ENCODE results near the gene ARHGAP12. TPM values are rescaled to one million over a fixed set of nuclear protein-coding genes. Genes with fewer than 3 reads are reported as not detected.

The ARHGAP12 gene
- total RNA-seq, 1 donor from 2014 or later, result 27.2 TPM

DNA sequence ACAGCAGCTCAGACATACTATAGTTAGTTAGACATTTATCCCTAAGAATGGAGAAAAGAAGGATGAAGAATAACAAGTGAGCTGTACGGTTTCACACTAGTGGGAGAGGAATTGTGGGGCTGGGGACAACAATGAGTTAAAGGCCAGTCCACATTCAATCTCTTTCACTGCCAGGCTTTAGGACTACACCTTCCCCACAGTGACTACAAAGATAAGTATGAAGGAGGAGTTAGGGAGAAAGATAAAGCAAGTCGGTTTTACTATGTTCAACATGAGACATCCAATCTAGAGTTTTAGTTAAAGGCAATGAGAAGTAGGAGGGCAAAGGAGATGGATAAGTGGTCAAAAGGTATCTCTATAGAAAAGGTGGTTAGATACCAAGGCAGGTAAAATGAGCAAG is 16.3 kb downstream of the ARHGAP12 start:
- H3K9me3 ChIP-seq, result no peaks in the 10 kb centered on the region
- no peak overlapping the region for H3K4me3 ChIP-seq
- TF ChIP-seq, protein P1, sequence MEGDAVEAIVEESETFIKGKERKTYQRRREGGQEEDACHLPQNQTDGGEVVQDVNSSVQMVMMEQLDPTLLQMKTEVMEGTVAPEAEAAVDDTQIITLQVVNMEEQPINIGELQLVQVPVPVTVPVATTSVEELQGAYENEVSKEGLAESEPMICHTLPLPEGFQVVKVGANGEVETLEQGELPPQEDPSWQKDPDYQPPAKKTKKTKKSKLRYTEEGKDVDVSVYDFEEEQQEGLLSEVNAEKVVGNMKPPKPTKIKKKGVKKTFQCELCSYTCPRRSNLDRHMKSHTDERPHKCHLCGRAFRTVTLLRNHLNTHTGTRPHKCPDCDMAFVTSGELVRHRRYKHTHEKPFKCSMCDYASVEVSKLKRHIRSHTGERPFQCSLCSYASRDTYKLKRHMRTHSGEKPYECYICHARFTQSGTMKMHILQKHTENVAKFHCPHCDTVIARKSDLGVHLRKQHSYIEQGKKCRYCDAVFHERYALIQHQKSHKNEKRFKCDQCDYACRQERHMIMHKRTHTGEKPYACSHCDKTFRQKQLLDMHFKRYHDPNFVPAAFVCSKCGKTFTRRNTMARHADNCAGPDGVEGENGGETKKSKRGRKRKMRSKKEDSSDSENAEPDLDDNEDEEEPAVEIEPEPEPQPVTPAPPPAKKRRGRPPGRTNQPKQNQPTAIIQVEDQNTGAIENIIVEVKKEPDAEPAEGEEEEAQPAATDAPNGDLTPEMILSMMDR (IDR thresholded peaks at IDR 0.05), result no peak
- DNase-seq (no peak), ATAC-seq (no peak)
- H3K4me1 ChIP-seq, result peaks cover 16% of the 10 kb centered on the region
- H3K27me3 ChIP-seq, result no peaks in the 10 kb centered on the region
- peaks cover 9% of the 10 kb centered on the region for H3K36me3 ChIP-seq
- intact Hi-C loops (cut with DNase I), result no loop called here
- no peak overlapping the region for H3K27ac ChIP-seq

DNA sequence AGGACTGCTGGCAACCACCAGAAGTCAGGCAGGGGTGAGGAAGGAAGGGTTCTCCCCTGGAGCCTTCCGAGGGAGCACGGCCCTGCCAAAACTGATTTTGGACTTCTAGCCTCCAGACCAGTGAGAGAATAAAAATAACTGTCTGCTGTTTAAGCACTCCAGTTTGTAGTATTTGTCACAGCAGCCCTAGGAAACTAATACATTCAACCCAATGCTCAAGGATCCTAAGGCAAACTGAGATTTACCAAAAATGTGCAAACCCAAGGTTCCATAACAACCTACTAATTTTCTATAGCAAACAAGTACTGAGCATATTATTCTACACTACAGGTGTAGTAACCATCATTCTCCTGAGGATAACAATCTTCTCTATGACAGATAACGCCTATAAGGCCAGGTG is 18.6 kb downstream of the ARHGAP12 start:
- Histone ChIP-seq H3K36me3 (peaks cover 9% of the 10 kb centered on the region), H3K4me1 (peaks cover 16% of the 10 kb centered on the region), H3K27ac (no peak overlapping the region), H3K9me3 (no peaks in the 10 kb centered on the region), H3K27me3 (no peaks in the 10 kb centered on the region), H3K4me3 (no peak overlapping the region)
- ATAC-seq (no peak), DNase-seq (no peak)
- intact Hi-C loops (cut with DNase I), result no loop called here
- TF ChIP-seq, protein P1 (IDR thresholded peaks at IDR 0.05), result no peak

DNA sequence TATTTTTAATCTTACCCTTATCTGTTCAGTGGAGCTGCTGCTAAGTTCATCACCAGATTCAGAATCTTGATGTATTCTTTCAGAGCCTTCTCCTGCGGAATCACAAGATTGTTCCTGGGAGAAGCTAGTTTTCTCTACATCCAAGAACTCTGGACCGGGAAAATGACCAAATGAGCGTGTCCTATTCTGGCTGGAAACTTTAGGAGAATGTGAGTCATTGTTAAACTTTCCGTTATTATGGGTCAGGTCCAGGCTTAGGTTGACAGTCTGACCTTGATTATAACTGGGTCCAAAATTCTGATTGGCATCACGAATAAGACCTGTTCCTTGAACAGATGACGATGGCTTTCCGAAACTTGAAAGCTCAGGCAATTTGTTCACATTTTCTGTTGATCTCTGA is 20.5 kb downstream of the ARHGAP12 start:
- intact Hi-C loops (cut with DNase I), result no loop called here
- H3K36me3 ChIP-seq, result peaks cover 9% of the 10 kb centered on the region
- H3K4me1 ChIP-seq, result peaks cover 8% of the 10 kb centered on the region
- H3K4me3 ChIP-seq, result no peak overlapping the region
- no peaks in the 10 kb centered on the region for H3K27me3 ChIP-seq
- no peak for DNase-seq
- H3K9me3 ChIP-seq, result no peaks in the 10 kb centered on the region
- H3K27ac ChIP-seq, result no peak overlapping the region
- TF ChIP-seq, protein P1 (IDR thresholded peaks at IDR 0.05), result no peak
- ATAC-seq, result no peak

DNA sequence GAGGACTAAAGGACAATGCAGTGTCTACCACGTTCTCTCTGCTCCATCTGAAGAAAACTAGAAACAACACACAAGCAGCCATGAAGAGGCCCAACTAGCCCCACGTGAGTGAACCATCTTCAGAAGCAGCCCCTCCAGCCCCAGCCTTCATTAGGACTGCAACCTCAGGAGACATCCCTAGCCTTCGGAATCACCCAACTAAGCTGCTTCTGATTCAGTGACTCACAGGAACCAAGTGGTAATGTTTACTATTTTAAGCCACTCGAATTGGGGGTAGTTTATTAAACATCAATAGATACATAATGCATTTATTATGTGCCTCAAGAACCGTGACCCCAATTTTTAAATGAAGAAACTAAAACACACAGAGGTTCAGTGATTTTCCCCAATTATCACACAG is 22.6 kb downstream of the ARHGAP12 start:
- peaks cover 9% of the 10 kb centered on the region for H3K36me3 ChIP-seq
- H3K4me1 ChIP-seq, result no peaks in the 10 kb centered on the region
- TF ChIP-seq, protein P1 (IDR thresholded peaks at IDR 0.05), result no peak
- H3K9me3 ChIP-seq, result no peaks in the 10 kb centered on the region
- intact Hi-C loops (cut with DNase I), result no loop called here
- H3K27me3 ChIP-seq, result no peaks in the 10 kb centered on the region
- DNase-seq, result no peak
- no peak overlapping the region for H3K4me3 ChIP-seq
- no peak for ATAC-seq
- H3K27ac ChIP-seq, result no peak overlapping the region

DNA sequence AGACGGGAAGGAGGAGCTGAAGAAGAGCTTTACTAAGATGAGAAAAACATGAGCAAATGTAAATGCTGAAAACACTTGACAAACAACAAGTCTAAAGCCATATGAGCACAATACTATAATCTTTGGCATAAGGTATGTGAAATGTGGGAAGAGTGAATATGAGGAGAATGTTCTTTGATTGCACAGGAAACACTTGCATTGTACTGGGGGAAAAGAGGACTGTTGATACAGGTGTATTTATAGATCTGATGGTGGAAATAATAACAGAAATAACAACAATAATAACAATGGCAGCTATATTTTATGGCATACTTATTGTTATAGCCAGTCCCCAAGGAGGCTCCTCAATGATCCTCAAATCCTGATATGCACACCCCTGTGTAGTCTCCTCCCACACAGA is 23.0 kb downstream of the ARHGAP12 start:
- TF ChIP-seq, protein P1 (IDR thresholded peaks at IDR 0.05), result no peak
- Histone ChIP-seq H3K4me3 (no peak overlapping the region), H3K36me3 (peaks cover 9% of the 10 kb centered on the region), H3K27ac (no peak overlapping the region), H3K9me3 (no peaks in the 10 kb centered on the region), H3K27me3 (no peaks in the 10 kb centered on the region), H3K4me1 (no peaks in the 10 kb centered on the region)
- DNase-seq (no peak), ATAC-seq (no peak)
- intact Hi-C loops (cut with DNase I), result no loop called here

DNA sequence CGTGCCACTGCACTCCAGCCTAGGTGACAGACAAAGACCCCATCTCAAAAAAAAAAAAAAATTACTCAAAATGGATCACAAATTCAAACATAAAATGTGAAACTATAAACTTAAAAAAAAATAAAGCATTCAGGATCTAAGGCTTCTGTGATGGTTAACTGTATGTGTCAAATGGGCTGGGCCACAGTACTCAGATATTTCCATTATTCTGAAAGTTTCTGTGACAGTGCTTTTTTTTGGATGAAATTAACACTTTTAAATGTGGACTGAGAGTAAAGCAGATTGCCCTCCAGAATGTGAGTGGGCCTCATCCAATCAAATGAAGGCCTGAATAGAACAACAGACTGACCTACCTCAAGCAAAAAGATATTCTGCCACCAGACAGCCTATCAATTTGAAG is 26.0 kb downstream of the ARHGAP12 start:
- peaks cover 2% of the 10 kb centered on the region for H3K4me1 ChIP-seq
- no peak overlapping the region for H3K27ac ChIP-seq
- H3K27me3 ChIP-seq, result no peaks in the 10 kb centered on the region
- intact Hi-C loops (cut with DNase I), result no loop called here
- no peak overlapping the region for H3K4me3 ChIP-seq
- DNase-seq (no peak), ATAC-seq (no peak)
- TF ChIP-seq, protein P1 (IDR thresholded peaks at IDR 0.05), result no peak
- H3K9me3 ChIP-seq, result no peaks in the 10 kb centered on the region
- H3K36me3 ChIP-seq, result no peaks in the 10 kb centered on the region

All from upper lobe of right lung (tissue), 1 donor.